Retinal pigment epithelial cell (primary cell): ENCODE measurements around the gene CCL27.

Experiments used
- DNase-seq: peaks from one replicate; pipeline ENCODE4 v3.0.0-alpha.2; 2010; ENCODE audit warnings: low read depth
- H3K4me3 ChIP-seq: 2 replicates; pipeline ENCODE4 v1.5.1; 2011; ENCODE audit warnings: mild to moderate bottlenecking, low read length, control low read depth, moderate library complexity
- CTCF ChIP-seq: conservative IDR thresholded peaks from 2 replicates; pipeline ENCODE4 v1.5.1; 2011; ENCODE audit warnings: low read depth, low read length, control low read depth, inconsistent platforms

Gene CCL27

GRCh38 chr9:34689116-34689470 is 26.6 kb upstream of the CCL27 start:
- no peak for TF ChIP-seq CTCF
- no peak for DNase-seq
- no peak overlapping the region for H3K4me3 ChIP-seq

DNA sequence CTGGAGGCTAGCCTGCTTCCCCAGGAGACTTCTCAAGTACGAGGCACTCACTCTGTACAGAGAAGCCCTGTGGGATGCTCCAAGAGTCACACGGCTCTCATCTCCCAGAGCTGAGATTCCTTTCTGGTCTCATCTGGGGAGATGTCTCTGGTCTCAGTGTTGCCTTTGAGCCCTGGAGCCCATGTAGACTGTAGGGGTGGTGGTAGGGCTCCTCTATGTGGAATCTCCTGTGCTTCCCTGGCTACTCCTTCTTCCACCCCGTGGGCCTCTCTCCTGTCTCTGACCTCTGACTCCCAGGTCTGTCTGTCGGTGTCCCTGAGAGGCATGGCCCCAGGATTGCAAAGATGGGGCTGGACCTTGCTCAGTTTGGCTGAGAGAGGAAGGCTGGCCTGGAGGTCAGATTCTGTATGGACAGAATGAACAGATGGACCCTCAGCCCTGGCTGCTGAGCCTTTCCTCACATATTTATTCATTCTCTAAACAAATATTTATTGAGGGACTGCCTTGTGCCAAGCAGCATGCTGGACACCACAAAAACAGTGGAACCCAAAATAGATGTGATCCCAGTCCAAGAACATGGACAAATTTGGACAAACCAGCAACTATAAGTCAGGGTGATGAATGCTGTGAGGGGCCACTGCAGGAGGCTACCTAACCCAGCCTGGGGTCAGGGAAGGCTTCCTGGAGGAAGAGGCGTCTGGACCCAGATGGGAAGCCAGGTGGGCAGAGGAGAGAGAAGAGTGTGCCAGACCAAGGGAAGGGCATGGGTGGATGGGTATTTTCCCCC is 26.1 kb upstream of the CCL27 start:
- no peak for DNase-seq
- TF ChIP-seq CTCF: no peak
- H3K4me3 ChIP-seq: no peak overlapping the region

DNA sequence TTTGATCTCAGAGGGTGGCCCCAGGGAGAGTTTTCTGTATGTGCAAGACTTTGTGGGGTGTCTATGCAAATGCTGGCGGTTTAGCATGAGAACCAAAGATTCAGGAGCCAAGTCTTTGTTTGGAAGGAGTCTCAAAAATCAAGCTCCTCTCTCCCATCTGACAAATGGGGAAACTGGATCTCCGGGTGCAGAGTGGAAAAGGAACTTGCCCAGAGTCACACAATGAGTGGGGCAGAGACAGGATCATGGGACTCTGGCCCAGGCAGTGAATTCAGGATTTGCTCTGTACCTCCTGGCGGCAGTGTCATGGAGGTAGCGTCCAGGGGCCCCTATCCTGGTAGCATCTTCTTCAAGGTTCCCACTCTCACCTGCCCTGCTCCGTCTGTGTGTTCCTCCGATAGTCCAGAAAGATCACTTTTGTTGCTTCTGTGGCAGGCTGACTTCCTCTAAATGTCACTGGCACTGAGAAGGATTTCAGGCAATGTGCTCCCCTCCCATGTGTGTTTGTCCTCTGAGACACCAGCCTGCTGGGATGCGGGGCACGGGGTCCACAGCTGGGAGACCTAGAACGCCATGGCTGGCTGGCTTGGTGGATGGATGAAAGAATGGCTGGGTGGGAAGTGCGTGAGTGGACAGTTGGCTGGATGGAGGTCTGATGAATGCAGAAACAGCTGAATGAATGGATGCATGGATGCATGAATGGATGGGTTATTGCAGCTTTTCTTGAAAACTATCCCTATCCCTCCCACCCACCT is 25.0 kb upstream of the CCL27 start:
- H3K4me3 ChIP-seq: no peak overlapping the region
- no peak for TF ChIP-seq CTCF
- no peak for DNase-seq

- no peak overlapping the region for H3K4me3 ChIP-seq
- DNase-seq: no peak
- TF ChIP-seq CTCF: no peak
Observed at GRCh38 chr9:34686732-34687131, 24.3 kb upstream of the CCL27 start.

GRCh38 chr9:34686231-34686630 is 23.8 kb upstream of the CCL27 start:
- no peak overlapping the region for H3K4me3 ChIP-seq
- DNase-seq: no peak
- TF ChIP-seq CTCF: no peak

- no peak for DNase-seq
- no peak for TF ChIP-seq CTCF
Observed at GRCh38 chr9:34685591-34685990, 23.1 kb upstream of the CCL27 start.

GRCh38 chr9:34684816-34685215 is 22.4 kb upstream of the CCL27 start:
- DNase-seq: no peak
- no peak overlapping the region for H3K4me3 ChIP-seq
- no peak for TF ChIP-seq CTCF

More at GRCh38 chr9:34685591-34685990, 23.1 kb upstream of the CCL27 start:
- H3K4me3 ChIP-seq: no peak overlapping the region
